Uterus (tissue), 2 donors: ENCODE results near the gene SORT1.

Experiments used
- POLR2A ChIP-seq, 2 donors: fragments of 450-650 bp; IDR thresholded peaks; one replicate each; pipeline ENCODE4 v1.6.1; 2016; ENCODE audit warnings: antibody characterized with exemption in 2 of 2, mild to moderate bottlenecking in 1 of 2, moderate library complexity in 1 of 2
- TF ChIP-seq, protein P1 (sequence below), 4 experiments: fragments of 200-600 bp in 2 of 4; fragments of 450-650 bp in 2 of 4; sonication (generic) in 2 of 4; IDR thresholded peaks; one replicate each; pipeline ENCODE4 v1.5.1; 2016 to 2019; ENCODE audit warnings: antibody characterized with exemption in 4 of 4, mild to moderate bottlenecking in 2 of 4, moderate library complexity in 1 of 4

DNA sequence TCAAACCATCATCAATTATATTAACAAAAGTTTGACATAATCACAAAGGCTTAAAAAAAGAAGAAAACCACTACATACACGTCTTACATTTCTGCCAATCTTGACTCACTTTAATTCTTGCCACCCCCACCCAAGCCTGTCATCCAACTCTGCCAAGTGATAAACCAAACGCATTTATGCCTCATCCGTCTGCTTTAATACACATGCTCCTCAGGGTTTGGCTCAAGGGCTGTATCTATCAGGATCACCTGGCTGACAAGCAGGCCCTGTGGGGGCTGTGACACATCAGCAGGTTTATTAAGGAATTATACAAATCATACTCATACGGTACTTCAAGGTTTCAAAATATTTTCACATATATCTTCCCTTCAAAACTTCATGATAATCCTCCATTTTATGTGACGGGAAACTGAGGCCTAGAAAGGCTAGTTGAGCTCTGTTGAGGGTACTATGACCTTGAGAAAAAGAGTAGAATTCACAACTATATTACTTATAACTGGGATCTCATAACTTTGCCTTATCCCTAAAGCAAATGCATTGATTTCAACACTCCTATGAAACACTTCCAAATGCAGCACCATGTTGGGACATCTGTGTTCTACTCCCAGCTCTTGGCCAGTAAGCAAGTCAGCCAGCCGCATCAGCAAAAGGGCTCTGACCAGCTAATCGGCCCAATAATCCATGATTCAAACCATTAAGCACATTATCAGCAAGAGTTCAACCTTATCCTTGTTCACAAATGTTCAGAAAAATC lies 8.7 kb downstream of the SORT1 start:
- TF ChIP-seq, protein P1, sequence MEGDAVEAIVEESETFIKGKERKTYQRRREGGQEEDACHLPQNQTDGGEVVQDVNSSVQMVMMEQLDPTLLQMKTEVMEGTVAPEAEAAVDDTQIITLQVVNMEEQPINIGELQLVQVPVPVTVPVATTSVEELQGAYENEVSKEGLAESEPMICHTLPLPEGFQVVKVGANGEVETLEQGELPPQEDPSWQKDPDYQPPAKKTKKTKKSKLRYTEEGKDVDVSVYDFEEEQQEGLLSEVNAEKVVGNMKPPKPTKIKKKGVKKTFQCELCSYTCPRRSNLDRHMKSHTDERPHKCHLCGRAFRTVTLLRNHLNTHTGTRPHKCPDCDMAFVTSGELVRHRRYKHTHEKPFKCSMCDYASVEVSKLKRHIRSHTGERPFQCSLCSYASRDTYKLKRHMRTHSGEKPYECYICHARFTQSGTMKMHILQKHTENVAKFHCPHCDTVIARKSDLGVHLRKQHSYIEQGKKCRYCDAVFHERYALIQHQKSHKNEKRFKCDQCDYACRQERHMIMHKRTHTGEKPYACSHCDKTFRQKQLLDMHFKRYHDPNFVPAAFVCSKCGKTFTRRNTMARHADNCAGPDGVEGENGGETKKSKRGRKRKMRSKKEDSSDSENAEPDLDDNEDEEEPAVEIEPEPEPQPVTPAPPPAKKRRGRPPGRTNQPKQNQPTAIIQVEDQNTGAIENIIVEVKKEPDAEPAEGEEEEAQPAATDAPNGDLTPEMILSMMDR (IDR thresholded peaks at IDR 0.05) = no peak
- TF ChIP-seq POLR2A (IDR thresholded peaks at IDR 0.05) = no peak
